Activated T-cell treated with anti-CD3 and anti-CD28 coated beads, Interleukin-2, amount 50 U/mL, for 24 hours (primary cell): ENCODE results near the gene LTO1.
"Not testable (repeated sequence)": the region's sequence is repeated elsewhere in the genome, so short reads cannot be mapped to it uniquely, and the experiment has no call there.

ENCODE experiments used
- DNase-seq: peaks from one replicate; pipeline ENCODE4 v3.0.0-alpha.2; 2020
- H3K27ac Mint-ChIP-seq: 2 replicates; pipeline ENCODE4 v1.8.0; 2020; ENCODE audit warnings: mild to moderate bottlenecking, mixed read lengths
- H3K27me3 Mint-ChIP-seq: 2 replicates; pipeline ENCODE4 v1.8.0; 2020; ENCODE audit warnings: mixed read lengths
- H3K36me3 Mint-ChIP-seq: 2 replicates; pipeline ENCODE4 v1.8.0; 2020; ENCODE audit warnings: low read depth, mixed read lengths
- H3K4me1 Mint-ChIP-seq: 2 replicates; pipeline ENCODE4 v1.8.0; 2020; ENCODE audit warnings: low read depth, mixed read lengths
- H3K4me3 Mint-ChIP-seq: 2 replicates; pipeline ENCODE4 v1.8.0; 2020; ENCODE audit warnings: mild to moderate bottlenecking, moderate library complexity, mixed read lengths
- H3K9me3 Mint-ChIP-seq: 2 replicates; pipeline ENCODE4 v1.8.0; 2020; ENCODE audit warnings: mixed read lengths

Gene LTO1

GRCh38 chr11:69634069-69634468 lies 41.1 kb downstream of the LTO1 start:
- peaks cover 14% of the 10 kb centered on the region for H3K4me1 Mint-ChIP-seq
- peaks cover 7% of the 10 kb centered on the region for H3K9me3 Mint-ChIP-seq
- H3K4me3 Mint-ChIP-seq = no peak overlapping the region
- DNase-seq = no peak
- H3K27me3 Mint-ChIP-seq = peaks cover 62% of the 10 kb centered on the region
- H3K36me3 Mint-ChIP-seq = no peaks in the 10 kb centered on the region
- no peak overlapping the region for H3K27ac Mint-ChIP-seq

- Mint-ChIP-seq H3K4me3 (no peak overlapping the region), H3K9me3 (peaks cover 7% of the 10 kb centered on the region), H3K27me3 (peaks cover 55% of the 10 kb centered on the region), H3K36me3 (no peaks in the 10 kb centered on the region), H3K27ac (no peak overlapping the region), H3K4me1 (peaks cover 7% of the 10 kb centered on the region)
- no peak for DNase-seq
These were observed 42.3 kb downstream of the LTO1 start for GRCh38 chr11:69632900-69633299.

- Mint-ChIP-seq H3K27me3 (peaks cover 53% of the 10 kb centered on the region), H3K4me3 (no peak overlapping the region), H3K36me3 (no peaks in the 10 kb centered on the region), H3K9me3 (peaks cover 7% of the 10 kb centered on the region), H3K27ac (no peak overlapping the region), H3K4me1 (no peaks in the 10 kb centered on the region)
- no peak for DNase-seq
These were observed 44.7 kb downstream of the LTO1 start for GRCh38 chr11:69630424-69630823.

- H3K36me3 Mint-ChIP-seq = no peaks in the 10 kb centered on the region
- no peak overlapping the region for H3K27ac Mint-ChIP-seq
- H3K4me3 Mint-ChIP-seq = no peak overlapping the region
- peaks cover 53% of the 10 kb centered on the region for H3K27me3 Mint-ChIP-seq
- DNase-seq = no peak
- H3K9me3 Mint-ChIP-seq = peaks cover 7% of the 10 kb centered on the region
- H3K4me1 Mint-ChIP-seq = no peaks in the 10 kb centered on the region
These were observed 45.1 kb downstream of the LTO1 start for GRCh38 chr11:69630017-69630416.

GRCh38 chr11:69627551-69627950 lies 47.6 kb downstream of the LTO1 start:
- H3K36me3 Mint-ChIP-seq = no peaks in the 10 kb centered on the region
- DNase-seq = no peak
- H3K9me3 Mint-ChIP-seq = peaks cover 7% of the 10 kb centered on the region
- no peaks in the 10 kb centered on the region for H3K4me1 Mint-ChIP-seq
- peaks cover 44% of the 10 kb centered on the region for H3K27me3 Mint-ChIP-seq
- H3K4me3 Mint-ChIP-seq = no peak overlapping the region
- no peak overlapping the region for H3K27ac Mint-ChIP-seq

DNA sequence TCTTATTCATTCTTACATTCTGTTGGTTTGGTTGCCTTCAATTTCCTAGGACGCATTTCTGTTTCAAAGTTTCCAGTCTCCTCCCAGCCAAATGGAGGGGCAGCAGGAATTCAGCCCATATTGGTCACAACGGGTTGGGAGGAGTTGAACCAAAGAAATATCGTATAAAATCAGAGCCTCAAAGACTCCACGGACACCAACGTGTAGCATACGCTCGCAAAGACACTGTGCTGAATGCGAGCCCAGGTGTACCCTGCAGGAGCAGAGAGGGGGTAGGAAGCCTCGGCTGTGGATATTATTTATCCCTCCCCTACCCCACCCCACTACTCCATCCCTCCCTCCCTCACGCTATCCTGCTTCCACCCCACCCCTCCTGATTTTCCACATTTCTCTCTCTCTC lies 49.7 kb downstream of the LTO1 start:
- H3K4me1 Mint-ChIP-seq = no peaks in the 10 kb centered on the region

GRCh38 chr11:69624293-69624692 lies 50.9 kb downstream of the LTO1 start:
- no peak overlapping the region for H3K4me3 Mint-ChIP-seq
- no peaks in the 10 kb centered on the region for H3K9me3 Mint-ChIP-seq

More for the DNA sequence above, 49.7 kb downstream of the LTO1 start:
- no peak overlapping the region for H3K4me3 Mint-ChIP-seq
- H3K27ac Mint-ChIP-seq = no peak overlapping the region
- peaks cover 7% of the 10 kb centered on the region for H3K9me3 Mint-ChIP-seq
- no peak for DNase-seq
- no peaks in the 10 kb centered on the region for H3K36me3 Mint-ChIP-seq
- peaks cover 38% of the 10 kb centered on the region for H3K27me3 Mint-ChIP-seq

DNA sequence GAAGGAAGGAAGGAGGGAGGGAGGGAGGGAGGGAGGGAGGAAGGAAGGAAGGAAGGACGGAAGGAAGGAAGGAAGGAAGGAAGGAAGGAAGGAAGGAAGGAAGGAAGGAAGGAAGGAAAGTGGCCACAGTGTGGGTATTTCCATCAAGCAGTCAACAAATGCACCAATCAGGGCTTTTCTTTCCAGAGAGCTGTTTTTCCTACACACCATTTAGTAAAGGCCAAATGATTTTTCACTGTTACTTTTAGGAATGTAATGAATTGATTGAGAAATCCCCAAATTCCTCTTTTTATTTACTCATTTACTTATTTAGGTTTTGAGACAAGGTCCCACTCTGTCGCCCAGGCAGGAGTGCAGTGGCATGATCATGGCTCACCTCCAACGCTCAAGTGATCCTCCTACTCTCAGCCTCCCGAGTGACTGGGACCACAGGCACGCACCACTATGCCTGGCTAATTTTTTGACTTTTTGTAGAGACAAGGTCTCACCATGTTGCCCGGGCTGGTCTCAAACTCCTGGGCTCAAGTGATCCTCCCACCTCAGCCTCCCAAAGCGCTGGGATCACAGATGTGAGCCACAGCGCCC lies 53.0 kb downstream of the LTO1 start:
- H3K27ac Mint-ChIP-seq, H3K36me3 Mint-ChIP-seq, DNase-seq, H3K9me3 Mint-ChIP-seq, H3K4me1 Mint-ChIP-seq, H3K4me3 Mint-ChIP-seq: not testable (repeated sequence)
- peaks cover 52% of the 10 kb centered on the region for H3K27me3 Mint-ChIP-seq

More at GRCh38 chr11:69624293-69624692, 50.9 kb downstream of the LTO1 start:
- H3K36me3 Mint-ChIP-seq = no peaks in the 10 kb centered on the region
- H3K4me1 Mint-ChIP-seq = no peaks in the 10 kb centered on the region
- H3K27ac Mint-ChIP-seq = no peak overlapping the region
- DNase-seq = no peak
- H3K27me3 Mint-ChIP-seq = peaks cover 40% of the 10 kb centered on the region

DNA sequence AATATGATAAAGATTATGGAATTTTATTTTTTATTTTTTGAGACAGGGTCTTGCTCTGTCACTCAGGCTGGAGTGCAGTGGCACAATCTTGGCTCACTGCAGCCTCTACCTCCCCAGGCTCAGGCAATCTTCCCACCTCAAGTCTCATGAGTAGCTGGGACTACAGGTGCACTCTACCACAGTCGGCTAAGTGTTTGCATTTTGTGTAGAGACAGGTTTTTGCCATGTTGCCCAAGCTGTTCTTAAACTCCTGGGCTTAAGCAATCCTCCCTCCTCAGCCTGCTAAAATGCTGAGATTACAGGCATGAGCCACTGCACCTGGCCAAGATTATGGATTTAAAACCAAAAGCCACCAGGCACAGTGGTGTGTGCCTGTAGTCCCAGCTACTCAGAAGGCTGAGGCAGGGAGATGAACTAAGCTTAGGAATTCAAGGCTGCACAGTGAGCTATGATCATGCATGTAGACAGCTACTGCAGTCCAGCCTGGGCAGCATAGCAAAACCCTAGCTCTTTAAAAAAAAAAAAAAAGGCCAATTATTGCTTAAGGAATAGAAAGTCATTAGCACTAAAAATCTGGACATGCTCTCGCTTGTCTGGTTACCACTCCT lies 54.4 kb downstream of the LTO1 start:
- Mint-ChIP-seq H3K4me1 (no peaks in the 10 kb centered on the region), H3K4me3 (no peak overlapping the region), H3K9me3 (no peaks in the 10 kb centered on the region), H3K27me3 (peaks cover 46% of the 10 kb centered on the region), H3K27ac (no peak overlapping the region), H3K36me3 (no peaks in the 10 kb centered on the region)
- no peak for DNase-seq

GRCh38 chr11:69618237-69618636 lies 56.9 kb downstream of the LTO1 start:
- no peak for DNase-seq
- H3K27ac Mint-ChIP-seq = no peak overlapping the region
- no peak overlapping the region for H3K4me3 Mint-ChIP-seq
- no peaks in the 10 kb centered on the region for H3K36me3 Mint-ChIP-seq
- peaks cover 43% of the 10 kb centered on the region for H3K27me3 Mint-ChIP-seq
- no peaks in the 10 kb centered on the region for H3K4me1 Mint-ChIP-seq
- no peaks in the 10 kb centered on the region for H3K9me3 Mint-ChIP-seq

DNA sequence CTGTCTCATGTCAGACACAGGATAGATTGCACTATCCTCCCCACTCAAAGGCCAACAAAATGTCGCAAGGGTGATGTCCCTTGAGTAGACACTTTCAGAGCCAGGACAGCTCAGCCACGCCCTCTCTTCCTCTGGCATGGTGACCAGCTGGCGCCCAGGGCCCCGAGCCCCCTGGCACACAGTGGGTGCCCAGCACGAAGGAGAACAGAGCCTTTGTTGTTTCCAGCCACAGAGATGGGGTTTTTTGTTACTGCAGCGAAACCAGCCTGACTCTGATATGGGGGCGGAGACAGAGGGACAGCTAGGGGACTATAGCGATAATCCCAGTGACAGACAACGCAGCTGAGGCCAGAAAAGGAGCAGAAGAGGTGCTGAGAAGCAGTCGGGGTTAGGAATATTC lies 57.5 kb downstream of the LTO1 start:
- H3K36me3 Mint-ChIP-seq = no peaks in the 10 kb centered on the region
- H3K27me3 Mint-ChIP-seq = peaks cover 43% of the 10 kb centered on the region
- DNase-seq = no peak
- no peaks in the 10 kb centered on the region for H3K4me1 Mint-ChIP-seq
- no peak overlapping the region for H3K27ac Mint-ChIP-seq
- H3K4me3 Mint-ChIP-seq = no peak overlapping the region
- no peaks in the 10 kb centered on the region for H3K9me3 Mint-ChIP-seq

GRCh38 chr11:69617220-69617619 lies 57.9 kb downstream of the LTO1 start:
- DNase-seq = no peak
- H3K36me3 Mint-ChIP-seq = no peaks in the 10 kb centered on the region
- no peaks in the 10 kb centered on the region for H3K9me3 Mint-ChIP-seq
- H3K27ac Mint-ChIP-seq = no peak overlapping the region
- H3K4me1 Mint-ChIP-seq = no peaks in the 10 kb centered on the region
- no peak overlapping the region for H3K4me3 Mint-ChIP-seq
- peaks cover 43% of the 10 kb centered on the region for H3K27me3 Mint-ChIP-seq
